Astrocyte (in vitro differentiated cells and primary cell): ENCODE measurements around the gene WEE2. TPM values are rescaled to one million over a fixed set of nuclear protein-coding genes. Genes with fewer than 3 reads are reported as not detected.

Experiments
- DNase-seq: peaks from one replicate; pipeline ENCODE4 v3.0.0-alpha.2; 2010; ENCODE audit warnings: low read depth
- FAIRE-seq: peaks from 2 replicates; lab custom pipeline; 2011; peaks lifted over from hg19 to GRCh38; lab: Jason Lieb, UNC
- H2AFZ ChIP-seq: 2 replicates; pipeline ENCODE4 v1.6.0; 2012; ENCODE audit warnings: low read depth, low read length, inconsistent platforms
- H3K27ac ChIP-seq: 2 replicates; pipeline ENCODE4 v1.5.1; 2011; ENCODE audit warnings: low read depth, low read length, inconsistent platforms
- H3K27me3 ChIP-seq: 2 replicates; pipeline ENCODE4 v1.6.0; 2011; ENCODE audit warnings: low read length, inconsistent platforms; ENCODE audit not compliant: insufficient read depth
- H3K36me3 ChIP-seq: 2 replicates; pipeline ENCODE4 v1.5.1; 2011; ENCODE audit warnings: low read length, inconsistent platforms; ENCODE audit not compliant: insufficient read depth
- H3K4me1 ChIP-seq: 2 replicates; pipeline ENCODE4 v1.5.1; 2011; ENCODE audit warnings: low read length, inconsistent platforms; ENCODE audit not compliant: insufficient read depth
- H3K4me2 ChIP-seq: 2 replicates; pipeline ENCODE4 v1.6.0; 2012; ENCODE audit warnings: low read length, inconsistent platforms
- H3K4me3 ChIP-seq: 2 replicates; pipeline ENCODE4 v1.5.1; 2011; ENCODE audit warnings: low read depth, mild to moderate bottlenecking, low read length, inconsistent platforms; ENCODE audit not compliant: insufficient read depth
- H3K79me2 ChIP-seq: 2 replicates; pipeline ENCODE4 v1.6.0; 2012; ENCODE audit warnings: mild to moderate bottlenecking, low read length, inconsistent platforms; ENCODE audit not compliant: insufficient read depth
- H3K9ac ChIP-seq: 2 replicates; pipeline ENCODE4 v1.6.0; 2012; ENCODE audit warnings: mild to moderate bottlenecking, low read length, inconsistent platforms
- H3K9me3 ChIP-seq: 2 replicates; pipeline ENCODE4 v1.5.1; 2012; ENCODE audit warnings: low read depth, mild to moderate bottlenecking, low read length, inconsistent platforms; ENCODE audit not compliant: insufficient read depth
- H4K20me1 ChIP-seq: 2 replicates; pipeline ENCODE4 v1.6.0; 2012; ENCODE audit warnings: low read length, inconsistent platforms; ENCODE audit not compliant: insufficient read depth
- H3K27ac Mint-ChIP-seq: one replicate; pipeline ENCODE4 v1.8.0; 2021; ENCODE audit warnings: mild to moderate bottlenecking, mixed read lengths; ENCODE audit not compliant: unreplicated experiment
- H3K27me3 Mint-ChIP-seq: one replicate; pipeline ENCODE4 v1.8.0; 2021; ENCODE audit warnings: low read depth, mixed read lengths; ENCODE audit not compliant: unreplicated experiment
- H3K36me3 Mint-ChIP-seq: one replicate; pipeline ENCODE4 v1.8.0; 2021; ENCODE audit warnings: low read depth, mixed read lengths; ENCODE audit not compliant: unreplicated experiment
- H3K4me1 Mint-ChIP-seq: one replicate; pipeline ENCODE4 v1.8.0; 2021; ENCODE audit warnings: low read depth, mixed read lengths; ENCODE audit not compliant: unreplicated experiment
- H3K4me3 Mint-ChIP-seq: one replicate; pipeline ENCODE4 v1.8.0; 2021; ENCODE audit warnings: mild to moderate bottlenecking, moderate library complexity, mixed read lengths; ENCODE audit not compliant: unreplicated experiment
- H3K9me3 Mint-ChIP-seq: one replicate; pipeline ENCODE4 v1.8.0; 2021; ENCODE audit warnings: mild to moderate bottlenecking, mixed read lengths; ENCODE audit not compliant: unreplicated experiment
- EZH2 ChIP-seq: IDR thresholded peaks from 2 replicates; pipeline ENCODE4 v1.6.1; 2012; ENCODE audit warnings: mild to moderate bottlenecking, low read length, inconsistent platforms; ENCODE audit not compliant: insufficient read depth
- total RNA-seq: library from RNA; stranded (reverse); gene quantifications from 2 replicates; pipeline ENCODE4 v1.2.1, GENCODE V29; 2021
- TF ChIP-seq, protein P1 (sequence below): IDR thresholded peaks from 2 replicates; pipeline ENCODE4 v1.5.1; 2011; ENCODE audit warnings: low read depth, mild to moderate bottlenecking, inconsistent platforms, low read length, moderate library complexity; ENCODE audit not compliant: insufficient read depth

Gene WEE2
- total RNA-seq, 1 donor from 2014 or later = not detected

DNA sequence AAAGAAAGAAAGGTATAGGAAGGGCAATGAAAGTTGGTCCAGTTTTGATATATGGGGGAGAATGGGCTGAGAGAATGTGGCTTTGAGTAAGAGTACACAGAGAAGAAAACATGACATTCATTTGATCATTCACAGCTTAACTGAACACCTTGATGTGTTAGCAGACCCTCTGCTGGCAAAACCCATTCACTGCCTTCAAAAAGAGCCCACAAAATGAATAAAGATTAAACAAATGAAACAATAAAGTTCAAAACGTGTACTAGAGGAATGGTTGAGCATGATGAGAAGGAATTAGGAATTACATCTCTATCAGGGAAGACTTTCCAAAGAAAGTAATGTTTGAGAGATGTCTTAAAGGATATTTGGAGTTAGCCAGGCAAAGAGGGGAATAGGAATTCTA lies 2.1 kb downstream of the WEE2 start:
- Mint-ChIP-seq H3K27me3 (peaks cover 10% of the 10 kb centered on the region), H3K9me3 (peaks cover 3% of the 10 kb centered on the region), H3K4me1 (no peaks in the 10 kb centered on the region), H3K27ac (no peak overlapping the region), H3K4me3 (no peak overlapping the region), H3K36me3 (no peaks in the 10 kb centered on the region)
- H3K9ac ChIP-seq = no peak overlapping the region
- no peak overlapping the region for H2AFZ ChIP-seq
- no peaks in the 10 kb centered on the region for H3K79me2 ChIP-seq
- H3K27ac ChIP-seq = no peak overlapping the region
- H3K36me3 ChIP-seq = no peaks in the 10 kb centered on the region
- no peaks in the 10 kb centered on the region for H3K27me3 ChIP-seq
- H3K4me1 ChIP-seq = no peaks in the 10 kb centered on the region
- H4K20me1 ChIP-seq = no peaks in the 10 kb centered on the region
- H3K4me2 ChIP-seq = no peak overlapping the region
- no peak overlapping the region for H3K4me3 ChIP-seq
- DNase-seq (no peak), FAIRE-seq (no peak)
- TF ChIP-seq, protein P1, sequence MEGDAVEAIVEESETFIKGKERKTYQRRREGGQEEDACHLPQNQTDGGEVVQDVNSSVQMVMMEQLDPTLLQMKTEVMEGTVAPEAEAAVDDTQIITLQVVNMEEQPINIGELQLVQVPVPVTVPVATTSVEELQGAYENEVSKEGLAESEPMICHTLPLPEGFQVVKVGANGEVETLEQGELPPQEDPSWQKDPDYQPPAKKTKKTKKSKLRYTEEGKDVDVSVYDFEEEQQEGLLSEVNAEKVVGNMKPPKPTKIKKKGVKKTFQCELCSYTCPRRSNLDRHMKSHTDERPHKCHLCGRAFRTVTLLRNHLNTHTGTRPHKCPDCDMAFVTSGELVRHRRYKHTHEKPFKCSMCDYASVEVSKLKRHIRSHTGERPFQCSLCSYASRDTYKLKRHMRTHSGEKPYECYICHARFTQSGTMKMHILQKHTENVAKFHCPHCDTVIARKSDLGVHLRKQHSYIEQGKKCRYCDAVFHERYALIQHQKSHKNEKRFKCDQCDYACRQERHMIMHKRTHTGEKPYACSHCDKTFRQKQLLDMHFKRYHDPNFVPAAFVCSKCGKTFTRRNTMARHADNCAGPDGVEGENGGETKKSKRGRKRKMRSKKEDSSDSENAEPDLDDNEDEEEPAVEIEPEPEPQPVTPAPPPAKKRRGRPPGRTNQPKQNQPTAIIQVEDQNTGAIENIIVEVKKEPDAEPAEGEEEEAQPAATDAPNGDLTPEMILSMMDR = no peak
- no peak for TF ChIP-seq EZH2
- H3K9me3 ChIP-seq = no peaks in the 10 kb centered on the region

- Histone ChIP-seq H3K4me2 (no peak overlapping the region), H2AFZ (no peak overlapping the region), H3K27me3 (no peaks in the 10 kb centered on the region), H3K9me3 (no peaks in the 10 kb centered on the region), H4K20me1 (no peaks in the 10 kb centered on the region), H3K9ac (no peak overlapping the region), H3K4me1 (no peaks in the 10 kb centered on the region), H3K36me3 (no peaks in the 10 kb centered on the region), H3K27ac (no peak overlapping the region), H3K4me3 (no peak overlapping the region), H3K79me2 (no peaks in the 10 kb centered on the region)
- TF ChIP-seq EZH2 = no peak
- TF ChIP-seq, protein P1 = no peak
- H3K27ac Mint-ChIP-seq = no peak overlapping the region
- H3K4me1 Mint-ChIP-seq = no peaks in the 10 kb centered on the region
- H3K36me3 Mint-ChIP-seq = no peaks in the 10 kb centered on the region
- FAIRE-seq (no peak), DNase-seq (no peak)
- H3K27me3 Mint-ChIP-seq = peaks cover 12% of the 10 kb centered on the region
- H3K9me3 Mint-ChIP-seq = no peaks in the 10 kb centered on the region
- no peak overlapping the region for H3K4me3 Mint-ChIP-seq
These were observed 4.6 kb downstream of the WEE2 start for GRCh38 chr7:141712603-141713255.

DNA sequence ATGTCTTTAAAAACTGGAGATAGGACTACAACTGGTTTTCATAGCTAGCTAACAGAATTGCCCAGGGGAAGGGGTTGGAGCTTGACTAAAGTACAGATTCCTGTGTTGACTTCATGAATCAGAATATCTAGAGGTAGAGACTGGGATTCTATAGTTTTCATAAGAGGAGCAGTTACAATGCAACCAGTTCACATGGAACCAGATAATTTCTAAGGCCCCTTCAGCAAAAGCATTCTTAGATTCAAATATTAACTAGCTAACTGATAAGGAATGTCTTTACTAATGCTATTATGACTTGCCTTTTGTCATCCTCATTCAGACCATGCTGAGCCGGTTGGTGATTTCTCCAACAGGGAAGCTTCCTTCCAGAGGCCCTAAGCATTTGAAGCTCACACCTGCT lies 5.7 kb downstream of the WEE2 start:
- no peak for FAIRE-seq
- no peaks in the 10 kb centered on the region for H3K36me3 Mint-ChIP-seq
- H3K4me3 Mint-ChIP-seq = no peak overlapping the region
- no peaks in the 10 kb centered on the region for H3K4me1 Mint-ChIP-seq
- H3K27me3 Mint-ChIP-seq = peaks cover 7% of the 10 kb centered on the region
- no peaks in the 10 kb centered on the region for H3K36me3 ChIP-seq
- no peak overlapping the region for H3K9ac ChIP-seq
- no peaks in the 10 kb centered on the region for H3K4me1 ChIP-seq
- H4K20me1 ChIP-seq = no peaks in the 10 kb centered on the region
- TF ChIP-seq, protein P1 = no peak
- TF ChIP-seq EZH2 = no peak
- no peak overlapping the region for H3K4me3 ChIP-seq
- H3K9me3 Mint-ChIP-seq = no peaks in the 10 kb centered on the region
- no peak overlapping the region for H2AFZ ChIP-seq
- no peaks in the 10 kb centered on the region for H3K79me2 ChIP-seq
- H3K27me3 ChIP-seq = no peaks in the 10 kb centered on the region
- no peak overlapping the region for H3K27ac ChIP-seq
- H3K27ac Mint-ChIP-seq = no peak overlapping the region
- no peaks in the 10 kb centered on the region for H3K9me3 ChIP-seq
- DNase-seq = no peak
- no peak overlapping the region for H3K4me2 ChIP-seq
